Adrenal gland (tissue), 12 donors: ENCODE data around the gene CAPN8. TPM values are rescaled to one million over a fixed set of nuclear protein-coding genes. Genes with fewer than 3 reads are reported as not detected.

Experiments used
- DNase-seq, 7 donors: peaks; one replicate each; pipeline ENCODE4 v3.0.0-alpha.2; 2019 to 2020
- H3K27ac ChIP-seq, 5 donors: fragments of 200-600 bp; sonication (generic) in 4 of 5; 1 replicate in 3 of 5; 2 replicates in 2 of 5; pipeline versions ENCODE4 v1.5.1 to v1.8.0; 2016 to 2020; ENCODE audit warnings: mild to moderate bottlenecking in 1 of 5
- H3K27me3 ChIP-seq: fragments of 200-600 bp; 2 replicates; pipeline ENCODE4 v1.8.0; 2021
- H3K36me3 ChIP-seq, 2 donors: fragments of 200-600 bp; replicated peaks in 1 of 2; 1 replicate in 1 of 2; 2 replicates in 1 of 2; pipeline versions ENCODE4 v1.5.1 to v1.8.0; 2018 to 2022
- H3K4me1 ChIP-seq, 2 donors: fragments of 200-600 bp; replicated peaks in 1 of 2; 1 replicate in 1 of 2; 2 replicates in 1 of 2; pipeline versions ENCODE4 v1.5.1 to v1.8.0; 2018 to 2021
- H3K4me3 ChIP-seq, 4 donors: fragments of 200-600 bp; sonication (generic) in 3 of 4; one replicate each; pipeline ENCODE4 v1.5.1; 2016 to 2018
- H3K9me3 ChIP-seq, 3 donors: fragments of 200-600 bp; sonication (generic) in 1 of 3; replicated peaks in 1 of 3; 1 replicate in 2 of 3; 2 replicates in 1 of 3; pipeline versions ENCODE4 v1.5.1 to v1.8.0; 2016 to 2021
- CTCF ChIP-seq, 6 experiments: fragments of 450-650 bp in 4 of 6; fragments of 200-600 bp in 2 of 6; sonication (generic) in 1 of 6; IDR thresholded peaks; 1 replicate in 5 of 6; 2 replicates in 1 of 6; pipeline versions ENCODE4 v1.5.1 to v1.8.0; 2016 to 2021; ENCODE audit warnings: antibody characterized with exemption in 6 of 6, mild to moderate bottlenecking in 2 of 6, moderate library complexity in 1 of 6
- POLR2A ChIP-seq, 2 donors: fragments of 450-650 bp; IDR thresholded peaks; one replicate each; pipeline ENCODE4 v1.6.1; 2017; ENCODE audit warnings: antibody characterized with exemption in 2 of 2, mild to moderate bottlenecking in 2 of 2, moderate library complexity in 1 of 2
- WGBS, 4 donors: extraction: QIAGEN DNeasy Blood & Tissue Kit in 2 of 4; methylation state at CpG; one replicate each; pipeline versions ENCODE4 v1.1.5 to v1.1.7; 2013 to 2017; 5-methylcytosine and 5-hydroxymethylcytosine counted together
- intact Hi-C, 2 donors: fragments of 100-400 bp; cut with DNase I; formaldehyde crosslinking; loops; one replicate each; pipeline versions ENCODE4 v1.14.1 to v1.15.0; 2022 to 2023
- polyA plus RNA-seq, 3 donors: library from polyadenylated mRNA; stranded (reverse); fragments of 200-250 nt in 2 of 3; fragments of 350-450 nt in 1 of 3; fragmentation: Illumina TruSeq in 1 of 3; extraction: RNeasy Lipid Tissue Mini Kit (QIAGEN cat#74804) in 1 of 3; gene quantifications; one replicate each; pipeline ENCODE4 v1.2.3, GENCODE V29; 2013 to 2014
- total RNA-seq, 9 donors: library from RNA; depleted of rRNA in 4 of 9; stranded (reverse); fragments of >200 nt in 4 of 9; fragments of 120-200 nt in 1 of 9; fragmentation: NEBNext Ultra II Directional in 1 of 9; extraction: Animal tissue kit (Norgen Biotek cat#: 25700) in 1 of 9; gene quantifications; one replicate each; pipeline versions ENCODE4 v1.1.0 to v1.2.4, GENCODE V29; 2013 to 2023
- donor health status: healthy with polysubstance abuse.
- donor health status: Bipolar disorder and iron deficiency.
- donor health status: DM: yes; HTN: yes; CAD: no.
- donor health status: DM: no; HTN: no; CAD: no.
- donor health status: DM: no; HTN: no; CAD: no.
- donor health status: DM: yes; HTN: yes; CAD: no.

CAPN8 gene
- total and polyA plus RNA-seq, 12 donors, result 0.14 to 1.7 (median 0.79) TPM; not detected in 4

GRCh38 chr1:223704921-223705878, 39.7 kb upstream of the CAPN8 start:
- intact Hi-C loops, result no loop called here
- Histone ChIP-seq H3K27ac (peak overlapping the region in 3 of 5 donors; percentile 24 to 96 (median 48)), H3K36me3 (no peaks in the 10 kb centered on the region), H3K4me1 (peaks cover 37 to 50% of the 10 kb centered on the region in 2 donors), H3K27me3 (no peaks in the 10 kb centered on the region), H3K9me3 (no peaks in the 10 kb centered on the region), H3K4me3 (no peak overlapping the region)
- TF ChIP-seq CTCF (IDR thresholded peaks at IDR 0.05) (no peak), POLR2A (IDR thresholded peaks at IDR 0.05) (no peak)
- WGBS, 4 donors, result 51 to 54% (median 52%) methylated on average over 8 of the region's 8 CpGs
- DNase-seq, result peak in 3 of 7 donors; percentile 20 to 31 (median 21)

GRCh38 chr1:223703668-223704013, 38.1 kb upstream of the CAPN8 start:
- H3K27me3 ChIP-seq, result no peaks in the 10 kb centered on the region
- H3K27ac ChIP-seq, result no peak overlapping the region
- no peak overlapping the region for H3K4me3 ChIP-seq
- no peak for DNase-seq
- intact Hi-C loops, result no loop called here
- no peaks in the 10 kb centered on the region for H3K9me3 ChIP-seq
- peaks cover 37 to 48% of the 10 kb centered on the region in 2 donors for H3K4me1 ChIP-seq
- TF ChIP-seq POLR2A (IDR thresholded peaks at IDR 0.05), result no peak
- TF ChIP-seq CTCF (IDR thresholded peaks at IDR 0.05), result no peak
- WGBS, 4 donors, result 56 to 77% (median 71%) methylated on average over 1 of the region's 1 CpG
- H3K36me3 ChIP-seq, result no peaks in the 10 kb centered on the region

GRCh38 chr1:223702735-223703667, 37.5 kb upstream of the CAPN8 start:
- H3K9me3 ChIP-seq, result no peaks in the 10 kb centered on the region
- TF ChIP-seq POLR2A (IDR thresholded peaks at IDR 0.05), result no peak
- TF ChIP-seq CTCF (IDR thresholded peaks at IDR 0.05), result no peak
- intact Hi-C loops, result no loop called here
- DNase-seq, result peak in 1 of 7 donors; percentile 13
- H3K36me3 ChIP-seq, result no peaks in the 10 kb centered on the region
- 92 to 98% (median 94%) methylated on average over 4 of the region's 4 CpGs for WGBS, 4 donors
- H3K4me1 ChIP-seq, result peaks cover 32 to 42% of the 10 kb centered on the region in 2 donors
- no peaks in the 10 kb centered on the region for H3K27me3 ChIP-seq
- H3K4me3 ChIP-seq, result no peak overlapping the region
- peak overlapping the region in 3 of 5 donors; percentile 37 to 90 (median 54) for H3K27ac ChIP-seq
